HFF-Myc (cell line): ENCODE measurements around the gene SLC24A4.

Source experiments
- DNase-seq: peaks from one replicate; pipeline ENCODE4 v3.0.0-alpha.2; 2011; ENCODE audit warnings: low read depth; ENCODE audit errors: extremely low read depth
- H3K4me3 ChIP-seq: replicated peaks from 2 replicates; pipeline ENCODE4 v1.5.1; 2011; ENCODE audit warnings: low read depth, mild to moderate bottlenecking, control low read depth, low read length
- CTCF ChIP-seq: IDR thresholded peaks from 2 replicates; pipeline ENCODE4 v1.5.1; 2012; ENCODE audit warnings: mild to moderate bottlenecking, low read depth, low read length, control low read depth; ENCODE audit errors: missing control alignments

Gene SLC24A4

GRCh38 chr14:92450351-92451070, 127.5 kb downstream of the SLC24A4 start:
- no peak for DNase-seq
- TF ChIP-seq CTCF, result no peak

GRCh38 chr14:92451245-92451644, 128.3 kb downstream of the SLC24A4 start:
- DNase-seq, result no peak
- TF ChIP-seq CTCF, result no peak
- H3K4me3 ChIP-seq, result no peak overlapping the region

More at GRCh38 chr14:92450351-92451070, 127.5 kb downstream of the SLC24A4 start:
- H3K4me3 ChIP-seq, result no peak overlapping the region

GRCh38 chr14:92451755-92452154, 128.8 kb downstream of the SLC24A4 start:
- H3K4me3 ChIP-seq, result no peak overlapping the region
- no peak for TF ChIP-seq CTCF
- DNase-seq, result no peak

GRCh38 chr14:92452471-92452870, 129.5 kb downstream of the SLC24A4 start:
- TF ChIP-seq CTCF, result no peak
- no peak overlapping the region for H3K4me3 ChIP-seq
- no peak for DNase-seq

GRCh38 chr14:92453691-92454090, 130.7 kb downstream of the SLC24A4 start:
- TF ChIP-seq CTCF, result no peak
- DNase-seq, result no peak
- no peak overlapping the region for H3K4me3 ChIP-seq

- TF ChIP-seq CTCF, result no peak
- H3K4me3 ChIP-seq, result no peak overlapping the region
- no peak for DNase-seq
Measured at GRCh38 chr14:92455231-92455630, 132.3 kb downstream of the SLC24A4 start.
